ENCODE data around the gene ZFR2. TPM values are rescaled to one million over a fixed set of nuclear protein-coding genes. Genes with fewer than 3 reads are reported as not detected.

Gene ZFR2
- total and polyA plus RNA-seq, 9 donors, result 0.05 to 0.25 (median 0.14) TPM; not detected in 3

GRCh38 chr19:3782330-3782729 lies 86.5 kb downstream of the ZFR2 start:
- Histone ChIP-seq H3K4me1 (ENCODE audit: insufficient read depth) (no peaks in the 10 kb centered on the region), H3K27ac (no peak overlapping the region), H3K4me3 (no peak overlapping the region), H3K36me3 (no peaks in the 10 kb centered on the region), H3K9me3 (peaks cover 0 to 14% of the 10 kb centered on the region in 2 donors), H3K27me3 (no peaks in the 10 kb centered on the region)
- no peak for DNase-seq
- intact Hi-C loops (cut with DNase I), result no loop called here
- TF ChIP-seq CTCF (IDR thresholded peaks at IDR 0.05) (no peak), POLR2A (IDR thresholded peaks at IDR 0.05) (no peak), EP300 (IDR thresholded peaks at IDR 0.05) (no peak)
- 89 to 94% (median 90%) methylated on average over 1 of the region's 1 CpG for WGBS, 3 donors

DNA sequence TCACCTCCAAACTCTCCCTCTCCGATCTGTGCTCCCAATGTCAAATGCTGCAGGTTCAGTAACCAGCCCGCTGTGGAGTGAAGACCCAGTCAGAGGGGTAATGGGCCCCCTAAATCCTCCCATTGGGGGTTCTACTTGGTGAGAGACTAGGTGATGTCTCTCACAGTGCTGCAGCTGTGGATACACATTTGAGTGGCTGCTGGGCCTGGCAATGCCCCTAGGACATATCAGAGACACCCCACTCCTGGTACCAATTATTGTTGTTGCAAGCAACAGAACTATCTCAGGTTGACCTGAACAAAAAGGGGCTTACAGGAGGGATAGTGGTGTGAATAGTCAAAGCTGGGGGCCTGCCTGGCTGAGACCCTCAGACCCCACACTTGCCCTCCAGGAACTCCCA lies 87.2 kb downstream of the ZFR2 start:
- no peaks in the 10 kb centered on the region for H3K4me1 ChIP-seq (ENCODE audit: insufficient read depth)
- H3K36me3 ChIP-seq, result no peaks in the 10 kb centered on the region
- no peaks in the 10 kb centered on the region for H3K27me3 ChIP-seq
- WGBS, 3 donors, result 95 to 99% (median 95%) methylated on average over 2 of the region's 2 CpGs
- no peak overlapping the region for H3K4me3 ChIP-seq
- DNase-seq, result no peak
- peaks cover 0 to 14% of the 10 kb centered on the region in 2 donors for H3K9me3 ChIP-seq
- TF ChIP-seq EP300 (IDR thresholded peaks at IDR 0.05) (no peak), CTCF (IDR thresholded peaks at IDR 0.05) (no peak), POLR2A (IDR thresholded peaks at IDR 0.05) (no peak)
- intact Hi-C loops (cut with DNase I), result no loop called here
- H3K27ac ChIP-seq, result no peak overlapping the region

GRCh38 chr19:3780786-3781304 lies 88.0 kb downstream of the ZFR2 start:
- Histone ChIP-seq H3K9me3 (peaks cover 0 to 14% of the 10 kb centered on the region in 2 donors), H3K36me3 (no peaks in the 10 kb centered on the region), H3K27me3 (no peaks in the 10 kb centered on the region), H3K27ac (no peak overlapping the region), H3K4me3 (no peak overlapping the region), H3K4me1 (ENCODE audit: insufficient read depth) (no peaks in the 10 kb centered on the region)
- intact Hi-C loops (cut with DNase I), result no loop called here
- 83 to 90% (median 86%) methylated on average over 9 of the region's 9 CpGs for WGBS, 3 donors
- TF ChIP-seq POLR2A (IDR thresholded peaks at IDR 0.05) (no peak), CTCF (IDR thresholded peaks at IDR 0.05) (no peak), EP300 (IDR thresholded peaks at IDR 0.05) (no peak)
- no peak for DNase-seq

DNA sequence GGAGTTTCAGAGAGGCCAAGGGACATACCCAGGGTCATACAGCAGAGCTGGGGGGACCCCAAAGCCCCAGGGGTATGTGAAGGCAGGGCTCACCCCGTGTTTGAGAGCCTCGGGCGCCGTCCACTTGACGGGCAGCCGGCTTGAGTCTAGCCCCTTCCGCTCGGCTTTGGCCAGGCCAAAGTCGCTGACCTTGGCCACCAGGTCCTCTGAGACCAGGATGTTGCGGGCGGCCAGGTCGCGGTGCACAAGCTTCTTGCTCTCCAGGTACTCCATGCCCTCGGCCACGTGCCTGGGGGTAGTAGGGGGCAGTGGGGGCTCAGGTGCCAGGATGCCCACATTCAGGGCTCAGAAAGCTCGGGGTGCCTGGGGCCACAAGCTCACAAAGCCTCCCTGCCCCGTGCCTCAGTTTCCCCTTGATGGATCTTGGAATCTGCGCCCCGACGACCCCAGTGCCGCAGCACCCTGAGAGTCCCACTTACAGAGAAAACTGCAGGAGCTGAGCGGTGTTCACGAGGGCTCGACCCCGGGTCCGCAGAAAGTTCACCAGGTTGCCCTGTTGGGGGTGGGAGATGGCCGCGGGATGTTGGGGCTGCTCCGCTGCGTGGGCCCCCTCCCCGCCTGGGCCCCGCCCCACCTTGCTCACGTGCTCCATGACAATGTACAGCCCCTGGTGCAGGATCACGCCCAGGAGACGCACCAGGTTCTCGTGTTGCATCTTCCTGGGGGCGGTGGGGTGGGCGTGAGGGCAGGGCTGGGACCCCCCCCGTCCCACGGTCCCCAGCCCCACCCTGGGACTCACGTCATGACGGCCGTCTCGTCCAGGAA lies 89.7 kb downstream of the ZFR2 start:
- Histone ChIP-seq H3K4me1 (ENCODE audit: insufficient read depth) (no peaks in the 10 kb centered on the region), H3K27me3 (no peaks in the 10 kb centered on the region), H3K9me3 (peaks cover 0 to 14% of the 10 kb centered on the region in 2 donors), H3K27ac (no peak overlapping the region), H3K4me3 (no peak overlapping the region), H3K36me3 (no peaks in the 10 kb centered on the region)
- 55 to 63% (median 60%) methylated on average over 22 to 44 of the region's 44 CpGs for WGBS, 3 donors
- TF ChIP-seq POLR2A (IDR thresholded peaks at IDR 0.05) (no peak), EP300 (IDR thresholded peaks at IDR 0.05) (no peak), CTCF (IDR thresholded peaks at IDR 0.05) (no peak)
- DNase-seq, result no peak
- intact Hi-C loops (cut with DNase I), result no loop called here
